HG03095 (cell line): ENCODE data around the gene DYNLT2B.
"Not testable (repeated sequence)": the region's sequence is repeated elsewhere in the genome, so short reads cannot be mapped to it uniquely, and the experiment has no call there.

Source experiments
- ATAC-seq: cut with Tn5 transposase; IDR thresholded peaks from one replicate; pipeline ENCODE4 v1.9.1; 2021; ENCODE audit warnings: moderate library complexity; ENCODE audit not compliant: unreplicated experiment

DYNLT2B gene

GRCh38 chr3:196274585-196274984 lies 43.5 kb downstream of the DYNLT2B start:
- peak; percentile 82 for ATAC-seq

GRCh38 chr3:196273655-196274054 lies 44.4 kb downstream of the DYNLT2B start:
- no peak for ATAC-seq

- ATAC-seq, result no peak
Measured at GRCh38 chr3:196272826-196273225, 45.2 kb downstream of the DYNLT2B start.

DNA sequence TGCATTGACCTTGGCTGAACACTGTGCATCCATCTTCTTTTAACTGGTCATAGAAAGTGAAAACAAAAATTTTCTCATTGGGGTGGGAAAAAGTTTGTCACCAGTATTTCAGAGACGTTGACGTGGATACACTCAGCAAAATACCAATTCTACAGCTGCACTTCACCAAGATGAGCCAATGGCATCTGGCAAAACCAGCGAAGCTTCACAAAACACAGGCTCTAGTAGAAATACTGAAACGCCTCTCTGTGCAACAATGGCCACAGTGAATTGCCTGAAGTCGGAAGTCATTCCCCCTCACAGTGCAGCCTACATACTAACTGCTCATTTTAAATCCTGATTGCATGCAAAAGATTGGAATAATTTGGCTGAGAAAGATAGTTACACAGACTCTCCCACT lies 47.5 kb downstream of the DYNLT2B start:
- ATAC-seq, result no peak

- ATAC-seq, result no peak
Measured at GRCh38 chr3:196268284-196269163, 49.5 kb downstream of the DYNLT2B start.

GRCh38 chr3:196263819-196264218 lies 54.2 kb downstream of the DYNLT2B start:
- no peak for ATAC-seq

DNA sequence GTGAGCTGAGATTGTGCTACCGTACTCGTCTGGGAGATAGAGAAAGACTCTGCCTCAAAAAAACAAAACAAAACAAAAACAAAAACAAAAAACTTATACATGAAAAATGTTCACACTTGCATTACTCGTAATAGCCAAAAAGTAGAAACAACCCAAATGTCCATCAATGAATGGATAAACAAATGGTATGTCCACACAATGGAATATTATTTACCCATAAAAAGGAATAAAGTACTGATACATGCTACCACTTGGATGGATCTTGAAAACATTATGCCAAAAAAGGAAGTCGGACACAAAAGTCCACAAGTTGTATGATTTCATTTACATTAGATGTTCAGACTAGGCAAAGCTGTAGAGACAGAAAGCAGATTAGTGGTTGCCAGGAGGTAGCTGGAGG lies 57.3 kb downstream of the DYNLT2B start:
- ATAC-seq, result no peak

DNA sequence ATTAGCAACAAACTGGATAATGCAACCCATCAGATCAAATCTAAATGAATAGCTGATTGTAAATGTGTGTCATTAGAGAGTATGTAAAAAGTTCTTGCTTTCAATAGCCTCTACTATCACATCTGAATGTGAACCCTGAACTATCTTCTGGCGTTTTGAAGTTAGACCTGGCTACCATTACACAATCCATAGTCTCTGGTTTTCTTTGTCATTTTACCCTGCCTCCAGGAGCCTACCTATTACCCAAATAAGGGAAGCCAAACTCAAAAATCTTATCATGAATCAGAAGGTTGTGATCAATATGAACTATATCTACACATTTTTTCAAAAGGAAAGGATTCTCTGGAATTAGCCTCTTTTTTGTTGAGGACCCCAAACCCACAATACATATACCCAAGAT lies 62.3 kb downstream of the DYNLT2B start:
- ATAC-seq, result no peak

GRCh38 chr3:196254376-196255283 lies 63.4 kb downstream of the DYNLT2B start:
- no peak for ATAC-seq

- ATAC-seq, result no peak
Measured at GRCh38 chr3:196251918-196252317, 66.1 kb downstream of the DYNLT2B start.

DNA sequence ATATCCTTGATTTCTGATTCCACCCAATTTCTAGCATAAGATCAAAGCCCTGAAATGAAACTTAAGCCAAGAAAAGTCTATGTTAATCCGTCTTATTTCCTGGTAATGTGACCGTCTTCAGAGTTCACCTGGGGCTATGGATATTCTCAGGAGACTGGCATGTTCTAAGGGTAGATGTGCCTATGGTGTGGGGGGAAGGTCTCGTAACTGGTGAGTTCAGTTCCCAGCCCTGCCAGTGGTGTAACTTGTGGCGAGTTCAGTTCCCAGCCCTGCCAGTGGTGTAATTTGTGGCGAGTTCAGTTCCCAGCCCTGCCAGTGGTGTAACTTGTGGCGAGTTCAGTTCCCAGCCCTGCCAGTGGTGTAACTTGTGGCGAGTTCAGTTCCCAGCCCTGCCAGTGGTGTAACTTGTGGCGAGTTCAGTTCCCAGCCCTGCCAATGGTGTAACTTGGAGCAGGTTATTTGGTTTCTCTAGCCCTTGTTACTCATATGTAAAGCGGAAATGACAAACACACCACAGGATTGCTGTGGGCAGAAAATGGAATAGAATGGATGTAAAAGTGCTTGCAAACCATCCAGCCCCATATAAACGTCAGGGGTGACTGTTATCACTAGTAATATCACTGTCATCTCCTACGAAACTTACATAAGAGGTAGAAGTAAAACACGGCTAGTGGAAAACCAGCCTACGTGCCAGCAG lies 71.3 kb downstream of the DYNLT2B start:
- ATAC-seq, result no peak

GRCh38 chr3:196244166-196244565 lies 73.9 kb downstream of the DYNLT2B start:
- not testable (repeated sequence) for ATAC-seq

- no peak for ATAC-seq
Measured at GRCh38 chr3:196241704-196242103, 76.3 kb downstream of the DYNLT2B start.
